HK-2 (cell line): ENCODE results near the gene CTSG.
"Not testable (repeated sequence)": the region's sequence is repeated elsewhere in the genome, so short reads cannot be mapped to it uniquely, and the experiment has no call there.

Experiments used
- DNase-seq: peaks from one replicate; pipeline ENCODE4 v3.0.0-alpha.2; 2018; ENCODE audit not compliant: unreplicated experiment

The CTSG gene

DNA sequence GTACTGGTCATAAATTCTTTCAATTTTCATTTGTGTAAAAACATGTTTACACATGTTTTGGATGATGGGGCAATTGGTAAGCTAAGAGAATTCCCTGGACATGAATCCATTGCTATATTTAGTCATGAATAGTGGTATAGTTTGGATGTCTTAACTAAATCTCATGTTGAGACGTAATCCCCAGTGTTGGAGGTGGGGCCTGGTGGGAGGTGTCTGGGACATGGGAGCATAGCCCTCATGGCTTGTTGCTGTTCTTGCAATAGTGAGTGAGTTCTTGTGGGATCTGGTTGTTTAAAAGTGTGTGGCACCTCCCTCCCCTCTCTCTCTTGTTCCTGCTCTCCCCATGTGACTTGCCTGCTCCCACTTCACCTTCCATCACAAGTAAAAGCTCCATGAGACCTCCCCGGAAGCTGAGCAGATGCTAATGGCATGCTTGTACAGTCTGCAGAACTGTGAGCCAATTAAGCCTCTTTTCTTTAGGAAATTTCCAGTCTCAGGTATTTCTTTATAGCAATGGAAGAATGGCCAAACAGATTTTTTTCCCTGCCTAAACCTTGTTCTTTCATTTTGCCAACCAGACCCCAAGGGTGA, 33.6 kb downstream of the CTSG start:
- no peak for DNase-seq

DNA sequence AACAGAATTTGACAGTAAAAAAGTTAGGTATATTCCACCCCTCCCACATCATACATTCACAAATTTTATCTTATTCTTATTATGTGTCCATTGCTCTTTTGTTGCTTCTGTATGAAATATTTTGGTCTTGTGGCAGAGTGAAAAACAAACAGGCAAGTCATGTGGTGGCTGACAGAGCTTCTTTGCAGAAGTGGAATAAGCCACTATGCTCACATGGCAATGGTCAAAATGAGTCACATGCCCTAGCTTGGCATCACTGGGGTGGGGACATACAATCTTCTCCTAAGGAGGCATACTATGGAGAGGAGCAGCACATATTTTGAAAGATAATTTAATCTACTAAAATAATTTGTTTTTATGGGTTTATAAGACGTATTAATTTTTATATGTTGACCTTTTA, 40.3 kb downstream of the CTSG start:
- DNase-seq = no peak

GRCh38 chr14:24534286-24534685, 41.8 kb downstream of the CTSG start:
- no peak for DNase-seq

DNA sequence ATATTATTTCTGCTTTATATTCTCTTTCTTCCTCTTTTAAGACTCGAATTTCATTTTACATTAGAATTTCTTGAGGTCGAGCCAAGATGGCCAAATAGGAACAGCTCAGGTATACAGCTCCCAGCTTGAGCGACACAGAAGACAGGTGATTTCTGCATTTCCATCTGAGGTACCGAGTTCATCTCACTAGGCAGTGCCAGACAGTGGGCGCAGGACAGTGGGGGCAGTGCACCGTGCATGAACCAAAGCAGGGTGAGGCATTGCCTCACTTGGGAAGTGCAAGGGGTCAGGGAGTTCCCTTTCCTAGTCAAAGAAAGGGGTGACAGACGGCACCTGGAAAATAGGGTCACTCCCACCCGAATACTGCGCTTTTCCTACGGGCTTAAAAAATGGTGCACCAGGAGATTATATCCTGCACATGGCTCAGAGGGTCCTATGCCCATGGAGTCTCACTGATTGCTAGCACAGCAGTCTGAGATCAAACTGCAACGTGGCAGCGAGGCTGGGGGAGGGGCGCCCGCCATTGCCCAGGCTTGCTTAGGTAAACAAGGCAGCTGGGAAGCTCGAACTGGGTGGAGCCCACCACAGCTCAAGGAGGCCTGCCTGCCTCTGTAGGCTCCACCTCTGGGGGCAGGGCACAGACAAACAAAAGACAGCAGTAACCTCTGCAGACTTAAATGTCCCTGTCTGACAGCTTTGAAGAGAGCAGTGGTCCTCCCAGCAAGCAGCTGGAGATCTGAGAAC, 50.0 kb downstream of the CTSG start:
- DNase-seq = not testable (repeated sequence)
